Subcutaneous abdominal adipose tissue (tissue), 5 donors: ENCODE results near the gene VTI1A.
"Not testable (repeated sequence)": the region's sequence is repeated elsewhere in the genome, so short reads cannot be mapped to it uniquely, and the experiment has no call there.

Experiments used
- H3K27ac ChIP-seq: one replicate; pipeline ENCODE4 v1.7.0; 2013; ENCODE audit warnings: low read depth, mild to moderate bottlenecking, inconsistent platforms, low read length, moderate library complexity
- H3K27me3 ChIP-seq, 5 donors: one replicate each; pipeline ENCODE4 v1.7.0; 2013; ENCODE audit warnings: low read length in 5 of 5, inconsistent platforms in 1 of 5; ENCODE audit not compliant: control insufficient read depth in 5 of 5, insufficient read depth in 4 of 5
- H3K36me3 ChIP-seq, 5 donors: one replicate each; pipeline ENCODE4 v1.7.0; 2013; ENCODE audit warnings: low read length in 5 of 5; ENCODE audit not compliant: control insufficient read depth in 5 of 5, insufficient read depth in 5 of 5
- H3K4me1 ChIP-seq, 5 donors: one replicate each; pipeline ENCODE4 v1.7.0; 2013; ENCODE audit warnings: low read length in 5 of 5, mild to moderate bottlenecking in 3 of 5, moderate library complexity in 1 of 5; ENCODE audit not compliant: control insufficient read depth in 5 of 5, insufficient read depth in 5 of 5
- H3K4me3 ChIP-seq, 5 donors: one replicate each; pipeline ENCODE4 v1.7.0; 2013; ENCODE audit warnings: low read length in 5 of 5, low read depth in 1 of 5
- H3K9ac ChIP-seq, 5 donors: one replicate each; pipeline ENCODE4 v1.7.0; 2013; ENCODE audit warnings: low read length in 5 of 5, mild to moderate bottlenecking in 4 of 5, moderate library complexity in 3 of 5
- H3K9me3 ChIP-seq, 5 donors: one replicate each; pipeline ENCODE4 v1.7.0; 2013; ENCODE audit warnings: low read length in 5 of 5; ENCODE audit not compliant: control insufficient read depth in 5 of 5
- donor health status: healthy.
- donor health status: healthy.
- donor health status: healthy.
- donor health status: healthy.
- donor health status: healthy.

Gene VTI1A

DNA sequence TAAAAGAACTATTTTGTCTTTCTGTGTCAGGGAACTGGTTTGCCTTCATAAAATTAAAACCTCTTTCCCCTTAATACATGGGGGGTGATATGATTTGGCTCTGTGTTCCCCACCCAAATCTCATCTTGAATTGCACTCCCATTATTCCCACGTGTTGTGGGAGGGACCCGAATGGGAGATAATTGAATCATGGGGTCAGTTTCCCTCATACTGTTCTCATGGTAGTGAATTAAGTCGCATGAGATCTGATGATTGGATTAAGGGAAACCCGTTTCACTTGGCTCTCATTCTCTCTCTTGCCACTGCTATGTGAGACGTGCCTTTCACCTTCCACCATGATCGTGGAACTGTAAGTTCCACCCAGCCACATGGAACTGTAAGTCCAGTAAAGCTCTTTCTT, 142.1 kb downstream of the VTI1A start:
- Histone ChIP-seq H3K4me1 (peaks cover 0 to 6% (median 4%) of the 10 kb centered on the region in 5 donors), H3K27ac (no peak overlapping the region), H3K9me3 (no peaks in the 10 kb centered on the region), H3K9ac (no peak overlapping the region), H3K36me3 (peaks cover 0 to 5% (median 3%) of the 10 kb centered on the region in 5 donors), H3K27me3 (no peaks in the 10 kb centered on the region), H3K4me3 (no peak overlapping the region)

DNA sequence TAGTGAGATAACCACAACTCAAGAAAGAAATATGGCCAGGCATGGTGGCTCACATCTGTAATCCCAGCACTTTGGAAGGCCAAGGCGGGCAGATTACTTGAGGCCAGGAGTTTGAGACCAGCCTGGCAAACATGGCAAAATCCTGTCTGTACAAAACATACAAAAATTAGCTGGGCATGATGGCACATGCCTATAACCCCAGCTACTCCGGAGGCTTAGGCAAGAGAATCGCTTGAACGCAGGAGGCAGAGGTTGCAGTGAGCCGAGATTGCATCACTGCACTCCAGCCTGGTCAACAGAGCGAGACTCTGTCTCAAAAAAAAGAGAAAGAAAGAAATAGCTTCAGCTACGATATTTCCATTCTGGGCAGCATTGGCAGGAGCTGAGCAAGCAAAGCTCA, 143.8 kb downstream of the VTI1A start:
- not testable (repeated sequence) for H3K9ac ChIP-seq, H3K27me3 ChIP-seq, H3K9me3 ChIP-seq, H3K27ac ChIP-seq, H3K4me1 ChIP-seq, H3K4me3 ChIP-seq, H3K36me3 ChIP-seq

DNA sequence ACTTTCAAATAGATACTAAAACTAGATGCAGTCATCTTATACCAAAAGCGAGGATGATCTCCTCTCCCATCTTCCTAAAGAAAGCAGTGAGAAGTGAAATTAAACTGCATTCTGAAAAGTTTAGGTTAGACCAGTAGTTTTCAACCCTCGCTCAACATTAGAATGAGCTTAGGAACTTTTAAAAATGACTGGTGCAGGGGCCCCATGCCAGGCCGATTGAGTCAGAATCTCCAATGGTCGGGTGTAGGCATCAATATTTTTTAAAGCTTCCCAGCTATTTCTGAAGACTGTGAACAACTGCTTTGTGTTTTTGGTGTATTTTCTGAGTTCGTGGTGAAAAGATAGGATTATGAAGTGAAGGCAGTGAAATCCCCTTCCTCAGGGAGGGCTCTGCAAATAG, 146.0 kb downstream of the VTI1A start:
- no peak overlapping the region for H3K9ac ChIP-seq
- H3K27me3 ChIP-seq = no peaks in the 10 kb centered on the region
- no peak overlapping the region for H3K4me3 ChIP-seq
- H3K36me3 ChIP-seq = peaks cover 0 to 3% (median 0%) of the 10 kb centered on the region in 5 donors
- no peaks in the 10 kb centered on the region for H3K4me1 ChIP-seq
- H3K27ac ChIP-seq = no peak overlapping the region
- no peaks in the 10 kb centered on the region for H3K9me3 ChIP-seq

DNA sequence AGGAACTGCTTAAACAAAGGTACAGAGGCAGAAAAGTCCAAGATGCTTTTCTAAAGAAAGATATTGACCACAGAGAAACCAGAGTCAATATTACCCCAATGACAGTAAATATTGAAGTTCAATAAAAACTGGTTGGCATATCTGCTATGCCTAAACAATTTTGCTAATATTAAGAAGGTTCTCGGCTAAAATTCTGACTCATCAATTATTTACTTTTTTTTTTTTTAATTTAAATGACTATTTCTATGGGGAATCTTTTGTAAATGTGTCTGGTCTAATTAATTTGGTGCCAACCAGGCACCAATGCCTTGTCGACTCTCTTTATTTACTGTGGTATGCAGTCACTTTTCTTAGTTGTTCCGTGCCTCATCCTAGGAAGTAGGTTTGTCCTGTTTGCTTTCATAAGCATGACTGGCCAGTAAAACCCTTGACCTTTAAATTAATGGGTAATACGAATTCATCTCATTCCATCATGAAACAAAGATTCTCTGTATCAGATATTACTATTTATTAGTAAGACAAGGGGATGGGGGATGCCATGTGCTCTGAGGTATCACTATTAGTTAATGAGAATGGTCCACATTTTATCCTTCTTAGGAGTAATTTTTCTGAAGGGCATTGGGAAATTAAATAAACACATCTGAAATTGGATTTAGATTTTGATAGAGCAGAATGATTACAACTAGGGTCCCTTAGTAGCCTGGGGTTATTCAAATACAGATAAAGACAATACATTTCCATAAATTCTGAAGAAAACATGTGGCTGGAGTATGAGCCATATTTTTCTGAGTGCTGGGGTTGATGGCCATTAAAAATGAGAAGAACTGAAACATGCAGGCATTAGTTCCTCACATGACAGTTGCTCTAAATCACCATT, 154.4 kb downstream of the VTI1A start:
- Histone ChIP-seq H3K27ac (no peak overlapping the region), H3K9me3 (no peaks in the 10 kb centered on the region), H3K4me1 (no peaks in the 10 kb centered on the region), H3K4me3 (no peak overlapping the region), H3K9ac (no peak overlapping the region), H3K36me3 (peaks cover 0 to 3% (median 0%) of the 10 kb centered on the region in 5 donors), H3K27me3 (no peaks in the 10 kb centered on the region)

DNA sequence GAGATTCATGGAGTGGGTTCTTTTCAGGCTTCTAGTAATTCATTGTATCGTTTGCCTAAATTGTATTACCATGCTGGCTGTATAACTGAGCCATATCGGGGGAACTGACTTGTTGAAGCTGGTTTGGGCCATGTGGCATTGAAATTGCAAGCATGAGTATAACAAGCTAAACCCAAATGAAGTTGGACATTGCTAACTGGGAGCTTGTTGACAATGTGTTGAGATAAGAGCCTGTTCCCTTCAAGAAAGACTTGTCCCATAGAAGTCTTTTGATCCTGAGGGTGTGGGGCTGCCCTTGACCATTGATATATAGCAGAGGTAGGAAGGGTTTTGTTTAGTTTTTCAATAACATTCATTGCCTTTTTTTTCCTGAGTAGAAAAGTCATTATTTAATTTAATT, 156.0 kb downstream of the VTI1A start:
- H3K9me3 ChIP-seq = no peaks in the 10 kb centered on the region
- H3K9ac ChIP-seq = no peak overlapping the region
- no peaks in the 10 kb centered on the region for H3K27me3 ChIP-seq
- H3K4me3 ChIP-seq = no peak overlapping the region
- no peaks in the 10 kb centered on the region for H3K4me1 ChIP-seq
- no peak overlapping the region for H3K27ac ChIP-seq
- peaks cover 0 to 3% (median 0%) of the 10 kb centered on the region in 5 donors for H3K36me3 ChIP-seq

DNA sequence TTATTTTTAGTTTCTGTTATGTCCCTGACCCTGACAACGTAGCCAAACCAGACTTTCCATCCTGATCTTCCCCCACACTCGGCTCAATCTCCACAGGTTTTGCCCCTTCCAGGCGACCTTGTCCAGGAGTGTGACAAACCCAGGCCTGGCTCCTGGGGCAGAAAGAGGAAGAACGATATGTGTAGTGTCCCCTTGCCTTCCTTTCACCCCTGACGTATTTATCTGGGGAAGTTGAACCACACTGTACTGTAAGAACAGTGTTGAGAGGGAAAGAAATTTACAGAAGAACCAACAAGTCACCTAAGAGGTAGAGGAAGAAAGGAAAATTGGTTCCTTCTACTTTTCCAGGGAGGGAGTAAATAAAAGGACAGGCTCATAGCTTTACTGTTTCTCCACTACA, 158.0 kb downstream of the VTI1A start:
- Histone ChIP-seq H3K9ac (no peak overlapping the region), H3K36me3 (peaks cover 0 to 3% (median 0%) of the 10 kb centered on the region in 5 donors), H3K4me1 (no peaks in the 10 kb centered on the region), H3K4me3 (no peak overlapping the region), H3K27me3 (no peaks in the 10 kb centered on the region), H3K9me3 (no peaks in the 10 kb centered on the region), H3K27ac (no peak overlapping the region)

DNA sequence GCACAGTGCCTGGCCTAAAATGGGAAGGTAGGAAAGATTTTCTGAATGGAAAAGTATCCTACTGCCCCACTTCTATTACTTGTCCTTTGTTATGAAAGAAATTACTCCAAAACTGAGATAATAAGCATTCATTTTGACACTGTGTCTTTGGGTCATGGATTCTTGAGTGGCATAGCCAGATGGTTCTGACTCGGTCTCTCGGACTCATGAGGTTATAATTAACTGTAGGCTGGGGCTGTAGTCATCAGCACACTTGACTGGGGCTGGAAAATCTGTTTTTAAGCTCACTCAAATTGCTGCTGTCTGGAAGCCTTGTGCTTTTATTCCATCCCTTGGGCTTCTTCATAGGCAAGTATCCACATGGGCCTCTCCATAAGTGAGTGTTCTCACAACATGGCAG, 160.5 kb downstream of the VTI1A start:
- peaks cover 0 to 3% (median 0%) of the 10 kb centered on the region in 5 donors for H3K36me3 ChIP-seq
- H3K4me1 ChIP-seq = no peaks in the 10 kb centered on the region
- no peak overlapping the region for H3K27ac ChIP-seq
- no peak overlapping the region for H3K9ac ChIP-seq
- H3K27me3 ChIP-seq = no peaks in the 10 kb centered on the region
- H3K9me3 ChIP-seq = no peaks in the 10 kb centered on the region
- H3K4me3 ChIP-seq = no peak overlapping the region

DNA sequence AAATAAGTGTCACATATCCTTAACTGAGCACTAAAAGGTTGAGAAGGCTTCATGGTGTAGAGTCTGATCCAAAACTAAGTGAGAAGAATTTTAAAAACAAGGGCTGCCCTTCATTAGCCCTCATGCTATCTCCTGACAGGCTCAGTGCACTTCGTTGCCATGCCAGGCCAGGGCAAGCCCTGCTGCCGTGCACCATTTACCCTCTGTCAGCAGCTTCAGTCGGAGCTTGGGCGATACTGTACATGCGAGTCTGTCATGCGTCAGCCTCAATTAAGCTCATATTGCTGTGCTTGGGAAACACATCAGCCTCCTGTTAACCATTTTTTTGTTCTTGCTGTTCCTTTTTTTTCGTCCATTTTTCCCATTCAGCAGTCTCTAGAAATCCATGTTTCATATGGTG, 166.6 kb downstream of the VTI1A start:
- Histone ChIP-seq H3K4me1 (no peaks in the 10 kb centered on the region), H3K9me3 (peaks cover 0 to 11% (median 0%) of the 10 kb centered on the region in 5 donors), H3K36me3 (no peaks in the 10 kb centered on the region)

DNA sequence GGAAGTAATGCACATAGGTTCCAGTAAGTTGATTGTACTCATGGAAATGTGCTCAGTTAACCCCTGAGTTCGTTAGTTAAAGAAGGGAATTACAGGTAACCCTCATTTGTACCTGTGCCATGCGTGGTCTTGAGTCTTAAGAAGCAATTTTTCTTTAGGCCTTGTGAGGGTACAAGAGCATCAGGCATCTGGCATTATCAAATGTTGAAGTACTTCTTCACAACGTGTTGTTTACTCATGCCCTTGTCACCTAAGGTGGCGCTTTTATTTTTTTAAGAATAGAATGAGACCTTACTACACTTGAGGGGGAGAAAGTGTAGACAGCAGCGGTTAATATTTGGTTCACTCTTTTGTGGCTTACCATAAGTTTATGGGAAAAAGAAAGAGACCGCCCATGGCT, 167.1 kb downstream of the VTI1A start:
- no peaks in the 10 kb centered on the region for H3K36me3 ChIP-seq
- H3K4me3 ChIP-seq = no peak overlapping the region
- no peak overlapping the region for H3K9ac ChIP-seq
- H3K27me3 ChIP-seq = no peaks in the 10 kb centered on the region
- H3K4me1 ChIP-seq = no peaks in the 10 kb centered on the region
- H3K27ac ChIP-seq = no peak overlapping the region
- H3K9me3 ChIP-seq = peaks cover 0 to 11% (median 0%) of the 10 kb centered on the region in 5 donors

More for the DNA sequence above, 166.6 kb downstream of the VTI1A start:
- Histone ChIP-seq H3K27ac (no peak overlapping the region), H3K4me3 (no peak overlapping the region), H3K9ac (no peak overlapping the region), H3K27me3 (no peaks in the 10 kb centered on the region)

DNA sequence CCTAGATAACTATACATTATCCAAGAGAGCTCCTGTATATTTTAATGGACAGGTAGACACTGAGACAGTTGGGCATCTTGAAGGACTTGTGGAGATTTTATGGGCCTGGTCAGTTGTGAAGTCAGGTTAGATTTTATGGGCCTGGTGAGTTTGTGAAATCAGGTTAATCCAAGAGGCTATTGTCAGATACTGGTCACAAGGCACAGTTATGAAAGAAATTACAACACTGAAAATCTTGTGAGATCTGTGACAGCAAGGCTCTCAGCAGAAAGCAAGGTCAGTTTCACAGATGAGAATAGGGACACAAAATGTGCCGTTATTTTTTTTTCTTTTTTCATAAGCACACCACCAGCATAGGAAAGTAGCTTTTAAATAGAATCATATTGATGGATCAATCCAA, 167.6 kb downstream of the VTI1A start:
- no peak overlapping the region for H3K4me3 ChIP-seq
- no peaks in the 10 kb centered on the region for H3K36me3 ChIP-seq
- H3K27ac ChIP-seq = no peak overlapping the region
- no peaks in the 10 kb centered on the region for H3K4me1 ChIP-seq
- H3K27me3 ChIP-seq = no peaks in the 10 kb centered on the region
- H3K9ac ChIP-seq = no peak overlapping the region
- H3K9me3 ChIP-seq = peaks cover 0 to 11% (median 0%) of the 10 kb centered on the region in 5 donors
